Measurements from ENCODE around the gene CCDC184.
"Not testable (repeated sequence)": the region's sequence is repeated elsewhere in the genome, so short reads cannot be mapped to it uniquely, and the experiment has no call there.

The CCDC184 gene

DNA sequence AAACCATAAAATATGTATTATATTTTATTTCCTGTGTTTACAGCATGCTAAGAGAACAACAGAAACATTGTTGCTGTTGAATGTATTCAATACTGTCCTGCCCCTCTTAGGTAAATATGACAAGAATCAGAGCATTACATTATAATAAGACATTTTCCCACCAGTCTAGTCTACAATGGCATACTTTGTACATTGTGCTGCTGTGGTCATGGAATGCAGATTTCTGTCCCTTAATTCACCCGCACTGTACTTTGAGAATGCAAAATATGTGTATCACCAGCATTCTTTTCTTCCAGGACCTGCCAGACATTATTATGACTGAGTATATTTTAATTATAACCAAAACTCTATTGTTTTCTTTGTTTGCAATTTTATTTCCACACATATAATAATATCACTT is 36.2 kb downstream of the CCDC184 start:
- no peak overlapping the region for H3K27ac ChIP-seq (ENCODE audit: low read depth, low read length)
- no peaks in the 10 kb centered on the region for H3K9me3 ChIP-seq (ENCODE audit: control insufficient read depth, insufficient read depth, low read length)
- H3K9me2 ChIP-seq (replicated peaks; ENCODE audit: control insufficient read depth, low read length): no peaks in the 10 kb centered on the region
- no peaks in the 10 kb centered on the region for H3K4me1 ChIP-seq (ENCODE audit: control insufficient read depth, low read length)
- H3K27me3 ChIP-seq (ENCODE audit: control insufficient read depth, low read length): peaks cover 12% of the 10 kb centered on the region
- TF ChIP-seq, protein P1, sequence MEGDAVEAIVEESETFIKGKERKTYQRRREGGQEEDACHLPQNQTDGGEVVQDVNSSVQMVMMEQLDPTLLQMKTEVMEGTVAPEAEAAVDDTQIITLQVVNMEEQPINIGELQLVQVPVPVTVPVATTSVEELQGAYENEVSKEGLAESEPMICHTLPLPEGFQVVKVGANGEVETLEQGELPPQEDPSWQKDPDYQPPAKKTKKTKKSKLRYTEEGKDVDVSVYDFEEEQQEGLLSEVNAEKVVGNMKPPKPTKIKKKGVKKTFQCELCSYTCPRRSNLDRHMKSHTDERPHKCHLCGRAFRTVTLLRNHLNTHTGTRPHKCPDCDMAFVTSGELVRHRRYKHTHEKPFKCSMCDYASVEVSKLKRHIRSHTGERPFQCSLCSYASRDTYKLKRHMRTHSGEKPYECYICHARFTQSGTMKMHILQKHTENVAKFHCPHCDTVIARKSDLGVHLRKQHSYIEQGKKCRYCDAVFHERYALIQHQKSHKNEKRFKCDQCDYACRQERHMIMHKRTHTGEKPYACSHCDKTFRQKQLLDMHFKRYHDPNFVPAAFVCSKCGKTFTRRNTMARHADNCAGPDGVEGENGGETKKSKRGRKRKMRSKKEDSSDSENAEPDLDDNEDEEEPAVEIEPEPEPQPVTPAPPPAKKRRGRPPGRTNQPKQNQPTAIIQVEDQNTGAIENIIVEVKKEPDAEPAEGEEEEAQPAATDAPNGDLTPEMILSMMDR (IDR thresholded peaks at IDR 0.05; ENCODE audit: low read depth, low read length, poor library complexity, severe bottlenecking): no peak
- no peak for TF ChIP-seq EZH2phosphoT487 (IDR thresholded peaks at IDR 0.05; ENCODE audit: borderline replicate concordance, low read length)
- H3K4me3 ChIP-seq (ENCODE audit: low read length): no peak overlapping the region
- no peaks in the 10 kb centered on the region for H3F3A ChIP-seq (ENCODE audit: control insufficient read depth, insufficient read depth)
- no peaks in the 10 kb centered on the region for H4K20me1 ChIP-seq (ENCODE audit: control insufficient read depth, insufficient read depth, low read depth, low read length)
- no peaks in the 10 kb centered on the region for H3K36me3 ChIP-seq (ENCODE audit: control insufficient read depth, low read length)
- H3K4me2 ChIP-seq (ENCODE audit: low read length): no peak overlapping the region
- no peaks in the 10 kb centered on the region for H3K79me2 ChIP-seq (ENCODE audit: control insufficient read depth, low read length)

DNA sequence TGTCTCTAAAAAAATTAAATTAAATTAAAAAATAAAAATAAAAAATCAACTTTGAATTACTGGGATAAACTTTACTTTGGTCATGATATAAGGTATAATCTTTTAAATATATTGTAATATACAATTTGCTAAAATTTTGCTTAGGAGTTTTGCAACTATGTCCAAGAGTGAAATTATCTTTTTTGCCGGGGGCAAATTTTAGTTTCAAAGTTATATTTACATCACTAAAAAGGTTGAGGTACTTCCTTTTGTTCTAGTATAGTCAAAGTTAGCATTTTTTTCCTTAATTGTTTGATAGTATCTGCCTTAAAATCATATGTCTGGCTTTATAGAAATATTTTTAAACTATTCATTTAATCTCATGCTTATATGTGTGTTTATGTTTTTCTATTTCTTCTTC is 37.3 kb downstream of the CCDC184 start:
- H3K9me3 ChIP-seq (ENCODE audit: control insufficient read depth, insufficient read depth, low read length): no peaks in the 10 kb centered on the region
- no peaks in the 10 kb centered on the region for H4K20me1 ChIP-seq (ENCODE audit: control insufficient read depth, insufficient read depth, low read depth, low read length)
- TF ChIP-seq, protein P1 (IDR thresholded peaks at IDR 0.05; ENCODE audit: low read depth, low read length, poor library complexity, severe bottlenecking): no peak
- TF ChIP-seq EZH2phosphoT487 (IDR thresholded peaks at IDR 0.05; ENCODE audit: borderline replicate concordance, low read length): no peak
- H3K9me2 ChIP-seq (replicated peaks; ENCODE audit: control insufficient read depth, low read length): no peaks in the 10 kb centered on the region
- peaks cover 9% of the 10 kb centered on the region for H3K27me3 ChIP-seq (ENCODE audit: control insufficient read depth, low read length)
- H3K4me1 ChIP-seq (ENCODE audit: control insufficient read depth, low read length): no peaks in the 10 kb centered on the region
- H3K79me2 ChIP-seq (ENCODE audit: control insufficient read depth, low read length): no peaks in the 10 kb centered on the region
- H3K36me3 ChIP-seq (ENCODE audit: control insufficient read depth, low read length): no peaks in the 10 kb centered on the region
- no peak overlapping the region for H3K27ac ChIP-seq (ENCODE audit: low read depth, low read length)
- no peak overlapping the region for H3K4me3 ChIP-seq (ENCODE audit: low read length)
- no peak overlapping the region for H3K4me2 ChIP-seq (ENCODE audit: low read length)
- no peaks in the 10 kb centered on the region for H3F3A ChIP-seq (ENCODE audit: control insufficient read depth, insufficient read depth)

DNA sequence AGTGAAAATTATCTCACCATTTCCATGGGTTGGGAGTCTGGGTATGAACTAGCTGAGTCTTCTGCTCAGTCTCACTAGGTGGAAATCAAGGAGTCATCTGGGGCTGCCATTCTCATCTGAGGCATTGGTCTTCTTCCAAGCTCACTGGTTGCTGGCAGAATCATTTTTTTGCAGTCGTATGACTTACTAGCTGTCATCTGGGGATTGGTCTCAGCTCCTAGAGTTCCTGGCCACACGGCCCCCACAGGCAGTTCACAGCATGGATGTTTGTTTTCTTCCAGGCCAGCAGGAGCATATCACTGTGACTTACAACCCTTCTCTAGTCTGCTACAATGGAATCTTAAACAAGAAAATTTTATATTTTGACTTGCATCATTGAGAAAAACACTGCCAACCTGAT is 38.2 kb downstream of the CCDC184 start:
- H3K9me2 ChIP-seq (replicated peaks; ENCODE audit: control insufficient read depth, low read length): no peaks in the 10 kb centered on the region
- H3K4me3 ChIP-seq (ENCODE audit: low read length): no peak overlapping the region
- no peaks in the 10 kb centered on the region for H3K79me2 ChIP-seq (ENCODE audit: control insufficient read depth, low read length)
- H4K20me1 ChIP-seq (ENCODE audit: control insufficient read depth, insufficient read depth, low read depth, low read length): no peaks in the 10 kb centered on the region
- peaks cover 4% of the 10 kb centered on the region for H3K27me3 ChIP-seq (ENCODE audit: control insufficient read depth, low read length)
- TF ChIP-seq, protein P1 (IDR thresholded peaks at IDR 0.05; ENCODE audit: low read depth, low read length, poor library complexity, severe bottlenecking): no peak
- TF ChIP-seq EZH2phosphoT487 (IDR thresholded peaks at IDR 0.05; ENCODE audit: borderline replicate concordance, low read length): no peak
- no peak overlapping the region for H3K27ac ChIP-seq (ENCODE audit: low read depth, low read length)
- no peaks in the 10 kb centered on the region for H3K36me3 ChIP-seq (ENCODE audit: control insufficient read depth, low read length)
- H3K4me1 ChIP-seq (ENCODE audit: control insufficient read depth, low read length): no peaks in the 10 kb centered on the region
- no peaks in the 10 kb centered on the region for H3K9me3 ChIP-seq (ENCODE audit: control insufficient read depth, insufficient read depth, low read length)
- no peaks in the 10 kb centered on the region for H3F3A ChIP-seq (ENCODE audit: control insufficient read depth, insufficient read depth)
- H3K4me2 ChIP-seq (ENCODE audit: low read length): no peak overlapping the region

DNA sequence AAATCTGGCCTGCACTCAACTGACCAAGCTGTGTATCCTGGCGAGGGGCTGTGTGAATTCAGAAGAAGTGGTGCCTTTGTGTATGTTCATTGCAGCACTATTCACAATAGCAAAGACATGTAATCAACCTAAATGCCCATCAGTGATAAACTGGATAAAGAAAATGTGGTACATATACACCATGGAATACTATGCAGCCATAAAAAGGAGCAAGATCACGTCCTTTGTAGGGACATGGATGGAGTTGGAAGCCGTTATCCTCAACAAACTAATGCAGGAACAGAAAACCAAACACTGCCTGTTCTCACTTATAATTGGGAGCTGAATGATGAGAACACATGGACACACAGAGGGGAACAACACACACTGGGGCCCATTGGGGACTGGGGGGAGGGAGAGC is 41.1 kb downstream of the CCDC184 start:
- H3K4me3 ChIP-seq (ENCODE audit: low read length); H3F3A ChIP-seq (ENCODE audit: control insufficient read depth, insufficient read depth); H3K79me2 ChIP-seq (ENCODE audit: control insufficient read depth, low read length); H3K27ac ChIP-seq (ENCODE audit: low read depth, low read length); H3K9me2 ChIP-seq (replicated peaks; ENCODE audit: control insufficient read depth, low read length); H3K27me3 ChIP-seq (ENCODE audit: control insufficient read depth, low read length); H3K4me1 ChIP-seq (ENCODE audit: control insufficient read depth, low read length); H3K4me2 ChIP-seq (ENCODE audit: low read length); H3K36me3 ChIP-seq (ENCODE audit: control insufficient read depth, low read length); H3K9me3 ChIP-seq (ENCODE audit: control insufficient read depth, insufficient read depth, low read length); H4K20me1 ChIP-seq (ENCODE audit: control insufficient read depth, insufficient read depth, low read depth, low read length): not testable (repeated sequence)

DNA sequence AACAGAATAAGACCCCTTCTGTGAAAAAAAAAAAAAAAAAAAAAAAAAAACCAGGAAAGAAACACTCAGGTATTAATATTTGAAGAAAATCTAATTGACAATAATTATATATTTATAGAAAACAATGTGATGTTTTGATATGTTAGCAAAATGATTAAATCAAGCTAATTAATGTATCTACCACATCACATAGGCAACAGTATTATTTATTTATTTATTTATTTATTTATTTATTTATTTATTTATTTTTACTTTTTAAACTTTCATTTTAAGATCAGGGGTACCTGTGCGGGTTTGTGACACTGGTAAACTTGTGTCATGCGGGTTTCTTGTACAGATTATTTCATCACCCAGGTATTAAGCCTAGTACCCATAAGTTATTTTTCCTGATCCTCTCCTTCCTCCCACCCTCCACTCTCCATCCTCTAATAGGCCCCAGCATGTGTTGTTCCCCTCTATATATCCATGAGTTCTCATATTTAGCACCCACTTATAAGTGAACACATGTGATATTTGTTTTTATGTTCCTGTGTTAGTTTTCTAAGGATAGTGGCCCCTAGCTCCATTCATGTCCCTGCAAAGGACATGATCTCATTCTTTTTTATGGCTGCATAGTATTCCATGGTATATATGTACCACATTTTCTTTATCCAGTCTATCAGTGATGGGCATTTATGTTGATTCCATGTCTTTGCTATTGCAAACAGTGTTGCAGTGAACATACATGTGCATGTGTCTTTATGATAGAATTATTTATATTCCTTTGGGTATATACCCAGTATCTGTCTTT is 47.9 kb downstream of the CCDC184 start:
- not testable (repeated sequence) for H3F3A ChIP-seq (ENCODE audit: control insufficient read depth, insufficient read depth); H3K4me3 ChIP-seq (ENCODE audit: low read length); H3K9me3 ChIP-seq (ENCODE audit: control insufficient read depth, insufficient read depth, low read length); H3K79me2 ChIP-seq (ENCODE audit: control insufficient read depth, low read length); H4K20me1 ChIP-seq (ENCODE audit: control insufficient read depth, insufficient read depth, low read depth, low read length); H3K4me1 ChIP-seq (ENCODE audit: control insufficient read depth, low read length); H3K9me2 ChIP-seq (replicated peaks; ENCODE audit: control insufficient read depth, low read length); H3K27me3 ChIP-seq (ENCODE audit: control insufficient read depth, low read length); H3K36me3 ChIP-seq (ENCODE audit: control insufficient read depth, low read length); H3K27ac ChIP-seq (ENCODE audit: low read depth, low read length); H3K4me2 ChIP-seq (ENCODE audit: low read length)

Data from DOHH2 (cell line).